Gastrocnemius medialis (tissue), 4 donors: ENCODE results near the gene TPK1.

Experiments used
- POLR2A ChIP-seq, 2 donors: fragments of 450-650 bp; IDR thresholded peaks; one replicate each; pipeline ENCODE4 v1.6.1; 2017; ENCODE audit warnings: antibody characterized with exemption in 2 of 2, mild to moderate bottlenecking in 2 of 2, moderate library complexity in 2 of 2
- TF ChIP-seq, protein P1 (sequence below), 5 experiments: fragments of 450-650 bp in 3 of 5; fragments of 200-600 bp in 2 of 5; sonication (generic) in 2 of 5; IDR thresholded peaks in 4 of 5; conservative IDR thresholded peaks in 1 of 5; 1 replicate in 4 of 5; 2 replicates in 1 of 5; pipeline ENCODE4 v1.5.1; 2016 to 2019; ENCODE audit warnings: antibody characterized with exemption in 5 of 5, mild to moderate bottlenecking in 3 of 5, moderate library complexity in 3 of 5

DNA sequence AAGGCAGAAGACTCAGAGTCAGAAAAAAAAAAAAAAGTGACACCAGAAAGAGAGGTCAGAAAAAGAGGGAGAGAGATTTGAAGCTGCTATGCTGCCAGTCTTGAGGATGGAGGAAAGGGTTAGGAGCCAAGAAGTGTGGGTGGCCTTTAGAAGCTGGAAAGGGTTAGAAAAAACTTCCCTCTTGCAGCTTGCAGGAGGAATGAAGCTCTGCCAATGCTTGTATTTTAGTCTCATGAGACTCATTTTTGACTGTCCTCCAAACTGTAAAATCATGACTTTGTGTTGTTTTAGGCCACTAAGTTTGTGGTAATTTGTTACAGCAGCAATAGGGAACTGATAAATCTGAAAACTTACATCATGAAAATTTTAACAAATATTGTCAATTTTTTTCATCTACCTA is 304.7 kb downstream of the TPK1 start:
- TF ChIP-seq, protein P1, sequence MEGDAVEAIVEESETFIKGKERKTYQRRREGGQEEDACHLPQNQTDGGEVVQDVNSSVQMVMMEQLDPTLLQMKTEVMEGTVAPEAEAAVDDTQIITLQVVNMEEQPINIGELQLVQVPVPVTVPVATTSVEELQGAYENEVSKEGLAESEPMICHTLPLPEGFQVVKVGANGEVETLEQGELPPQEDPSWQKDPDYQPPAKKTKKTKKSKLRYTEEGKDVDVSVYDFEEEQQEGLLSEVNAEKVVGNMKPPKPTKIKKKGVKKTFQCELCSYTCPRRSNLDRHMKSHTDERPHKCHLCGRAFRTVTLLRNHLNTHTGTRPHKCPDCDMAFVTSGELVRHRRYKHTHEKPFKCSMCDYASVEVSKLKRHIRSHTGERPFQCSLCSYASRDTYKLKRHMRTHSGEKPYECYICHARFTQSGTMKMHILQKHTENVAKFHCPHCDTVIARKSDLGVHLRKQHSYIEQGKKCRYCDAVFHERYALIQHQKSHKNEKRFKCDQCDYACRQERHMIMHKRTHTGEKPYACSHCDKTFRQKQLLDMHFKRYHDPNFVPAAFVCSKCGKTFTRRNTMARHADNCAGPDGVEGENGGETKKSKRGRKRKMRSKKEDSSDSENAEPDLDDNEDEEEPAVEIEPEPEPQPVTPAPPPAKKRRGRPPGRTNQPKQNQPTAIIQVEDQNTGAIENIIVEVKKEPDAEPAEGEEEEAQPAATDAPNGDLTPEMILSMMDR (IDR thresholded peaks at IDR 0.05 in 4 of 5, conservative IDR thresholded peaks at IDR 0.05 in 1 of 5) = no peak
- TF ChIP-seq POLR2A (IDR thresholded peaks at IDR 0.05) = no peak
